HCT116 (cell line): ENCODE data around the gene RTN4IP1.

ENCODE experiments used
- CEBPB ChIP-seq: IDR thresholded peaks from 2 replicates; pipeline ENCODE4 v1.6.1; 2012; ENCODE audit warnings: low read depth
- EGR1 ChIP-seq: IDR thresholded peaks from 2 replicates; pipeline ENCODE4 v1.6.1; 2012; ENCODE audit warnings: low read depth
- EZH2phosphoT487 ChIP-seq: fragments of 200-600 bp; IDR thresholded peaks from 2 replicates; pipeline ENCODE4 v1.6.1; 2018; ENCODE audit warnings: antibody characterized with exemption, borderline replicate concordance
- FOSL1 ChIP-seq: IDR thresholded peaks from 2 replicates; pipeline ENCODE4 v1.6.1; 2012; ENCODE audit warnings: low read depth
- POLR2A ChIP-seq: IDR thresholded peaks from 2 replicates; pipeline ENCODE4 v1.7.0; 2011; ENCODE audit warnings: borderline replicate concordance; ENCODE audit not compliant: insufficient read depth, insufficient read length; ENCODE audit errors: extremely low read depth
- POLR2AphosphoS5 ChIP-seq: IDR thresholded peaks from 2 replicates; pipeline ENCODE4 v1.6.1; 2011; ENCODE audit warnings: mild to moderate bottlenecking, low read depth, low read length, moderate library complexity
- RAD21 ChIP-seq: IDR thresholded peaks from 2 replicates; pipeline ENCODE4 v1.6.1; 2012; ENCODE audit warnings: low read depth, mild to moderate bottlenecking
- TF ChIP-seq, protein P1 (sequence below): IDR thresholded peaks from 2 replicates; pipeline ENCODE4 v1.6.1; 2012
- TF ChIP-seq, protein P2 (sequence below): IDR thresholded peaks from 2 replicates; pipeline ENCODE4 v1.6.1; 2011; ENCODE audit warnings: mild to moderate bottlenecking, low read length, moderate library complexity; ENCODE audit not compliant: insufficient replicate concordance; ENCODE audit errors: extremely low read depth
- TF ChIP-seq, protein P3 (sequence below), 3 experiments: fragments of 200-600 bp in 1 of 3; sonication (generic) in 1 of 3; IDR thresholded peaks in 2 of 3; conservative IDR thresholded peaks in 1 of 3; 2 replicates each; pipeline ENCODE4 v1.5.1; 2012 to 2017; ENCODE audit warnings: low read depth in 2 of 3, low read length in 2 of 3, antibody characterized with exemption in 1 of 3, borderline replicate concordance in 1 of 3, control low read depth in 1 of 3, mild to moderate bottlenecking in 1 of 3, mixed read lengths in 1 of 3, mixed run types in 1 of 3, moderate library complexity in 1 of 3; ENCODE audit not compliant: insufficient read depth in 1 of 3

DNA sequence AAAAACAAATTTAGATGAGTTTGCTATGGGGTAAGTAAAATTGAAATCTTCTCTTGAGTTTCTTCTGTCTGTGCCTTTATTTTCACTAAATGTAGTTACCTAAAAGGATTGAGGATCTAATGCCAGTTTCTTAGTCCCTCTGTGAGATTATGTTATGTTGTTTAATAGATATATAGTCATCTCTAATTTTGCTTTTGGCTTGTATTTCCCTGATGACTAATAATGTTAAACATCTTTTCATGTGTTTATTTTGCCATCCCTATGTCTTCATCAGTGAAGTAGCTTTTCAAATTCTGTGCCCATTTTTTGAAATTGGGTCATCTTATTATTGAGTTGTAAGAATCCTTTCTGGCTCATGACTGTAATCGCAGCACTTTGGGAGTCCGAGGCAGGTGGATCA lies 13.8 kb upstream of the RTN4IP1 start:
- TF ChIP-seq EZH2phosphoT487 = no peak
- TF ChIP-seq, protein P1, sequence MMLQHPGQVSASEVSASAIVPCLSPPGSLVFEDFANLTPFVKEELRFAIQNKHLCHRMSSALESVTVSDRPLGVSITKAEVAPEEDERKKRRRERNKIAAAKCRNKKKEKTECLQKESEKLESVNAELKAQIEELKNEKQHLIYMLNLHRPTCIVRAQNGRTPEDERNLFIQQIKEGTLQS = no peak
- TF ChIP-seq POLR2A = no peak
- TF ChIP-seq, protein P2, sequence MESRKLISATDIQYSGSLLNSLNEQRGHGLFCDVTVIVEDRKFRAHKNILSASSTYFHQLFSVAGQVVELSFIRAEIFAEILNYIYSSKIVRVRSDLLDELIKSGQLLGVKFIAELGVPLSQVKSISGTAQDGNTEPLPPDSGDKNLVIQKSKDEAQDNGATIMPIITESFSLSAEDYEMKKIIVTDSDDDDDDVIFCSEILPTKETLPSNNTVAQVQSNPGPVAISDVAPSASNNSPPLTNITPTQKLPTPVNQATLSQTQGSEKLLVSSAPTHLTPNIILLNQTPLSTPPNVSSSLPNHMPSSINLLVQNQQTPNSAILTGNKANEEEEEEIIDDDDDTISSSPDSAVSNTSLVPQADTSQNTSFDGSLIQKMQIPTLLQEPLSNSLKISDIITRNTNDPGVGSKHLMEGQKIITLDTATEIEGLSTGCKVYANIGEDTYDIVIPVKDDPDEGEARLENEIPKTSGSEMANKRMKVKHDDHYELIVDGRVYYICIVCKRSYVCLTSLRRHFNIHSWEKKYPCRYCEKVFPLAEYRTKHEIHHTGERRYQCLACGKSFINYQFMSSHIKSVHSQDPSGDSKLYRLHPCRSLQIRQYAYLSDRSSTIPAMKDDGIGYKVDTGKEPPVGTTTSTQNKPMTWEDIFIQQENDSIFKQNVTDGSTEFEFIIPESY = no peak
- TF ChIP-seq POLR2AphosphoS5 = no peak
- TF ChIP-seq, protein P3, sequence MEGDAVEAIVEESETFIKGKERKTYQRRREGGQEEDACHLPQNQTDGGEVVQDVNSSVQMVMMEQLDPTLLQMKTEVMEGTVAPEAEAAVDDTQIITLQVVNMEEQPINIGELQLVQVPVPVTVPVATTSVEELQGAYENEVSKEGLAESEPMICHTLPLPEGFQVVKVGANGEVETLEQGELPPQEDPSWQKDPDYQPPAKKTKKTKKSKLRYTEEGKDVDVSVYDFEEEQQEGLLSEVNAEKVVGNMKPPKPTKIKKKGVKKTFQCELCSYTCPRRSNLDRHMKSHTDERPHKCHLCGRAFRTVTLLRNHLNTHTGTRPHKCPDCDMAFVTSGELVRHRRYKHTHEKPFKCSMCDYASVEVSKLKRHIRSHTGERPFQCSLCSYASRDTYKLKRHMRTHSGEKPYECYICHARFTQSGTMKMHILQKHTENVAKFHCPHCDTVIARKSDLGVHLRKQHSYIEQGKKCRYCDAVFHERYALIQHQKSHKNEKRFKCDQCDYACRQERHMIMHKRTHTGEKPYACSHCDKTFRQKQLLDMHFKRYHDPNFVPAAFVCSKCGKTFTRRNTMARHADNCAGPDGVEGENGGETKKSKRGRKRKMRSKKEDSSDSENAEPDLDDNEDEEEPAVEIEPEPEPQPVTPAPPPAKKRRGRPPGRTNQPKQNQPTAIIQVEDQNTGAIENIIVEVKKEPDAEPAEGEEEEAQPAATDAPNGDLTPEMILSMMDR (IDR thresholded peaks at IDR 0.05 in 2 of 3, conservative IDR thresholded peaks at IDR 0.05 in 1 of 3; ENCODE audit: borderline replicate concordance in 1 of 3, insufficient read depth in 1 of 3, low read depth in 2 of 3, low read length in 2 of 3) = no peak
- no peak for TF ChIP-seq EGR1
- TF ChIP-seq FOSL1 = no peak
- TF ChIP-seq RAD21 = no peak
- TF ChIP-seq CEBPB = no peak
